Activated CD4-positive, alpha-beta T cell treated with anti-CD3 and anti-CD28 coated beads for 1 hour (primary cell): ENCODE measurements around the gene PRM2.
"Not testable (repeated sequence)": the region's sequence is repeated elsewhere in the genome, so short reads cannot be mapped to it uniquely, and the experiment has no call there.

Experiments
- DNase-seq: peaks from one replicate; pipeline ENCODE4 v3.0.0-alpha.2; 2020

Gene PRM2

DNA sequence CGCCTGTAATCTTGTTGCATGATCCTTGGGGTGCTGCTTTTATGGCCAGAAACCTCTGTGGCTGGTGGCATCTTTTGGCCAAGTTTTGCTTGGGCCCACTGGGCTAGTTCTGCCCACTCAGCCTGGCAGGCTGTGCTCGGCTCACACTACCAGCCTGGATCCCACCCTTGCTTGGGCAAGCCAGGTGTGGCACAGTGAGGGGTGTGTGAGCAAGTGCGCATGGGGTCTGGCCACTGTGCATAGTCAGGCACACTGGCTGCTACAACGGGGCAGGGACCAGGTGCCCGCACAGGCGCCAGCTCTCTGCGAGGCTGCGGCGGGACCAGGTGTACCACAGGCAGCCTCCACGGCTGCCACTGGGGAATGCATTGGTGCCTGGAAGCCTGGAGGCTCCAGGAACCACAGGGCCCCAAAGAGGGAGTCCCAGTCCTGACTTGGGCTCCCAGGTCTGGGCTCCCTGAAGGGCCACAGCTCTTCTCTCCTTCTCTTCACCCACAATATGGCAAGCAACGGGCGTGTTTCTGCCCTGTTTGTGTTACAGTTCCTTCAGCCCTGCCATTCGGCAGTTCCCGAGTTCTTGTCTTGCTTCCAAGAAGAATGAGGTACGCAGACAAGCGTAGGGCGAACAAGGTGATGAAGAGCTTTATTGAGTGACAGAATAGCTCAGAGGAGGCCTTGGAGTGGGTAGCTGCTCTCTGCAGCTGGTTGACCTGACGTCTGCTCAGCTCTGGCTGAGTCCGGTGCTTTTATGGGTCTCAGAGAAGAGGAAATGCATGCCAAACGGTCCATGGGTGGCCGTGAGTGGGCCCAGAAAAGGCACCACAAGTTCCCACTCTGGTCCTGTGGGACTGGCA is 31.6 kb upstream of the PRM2 start:
- DNase-seq = no peak

DNA sequence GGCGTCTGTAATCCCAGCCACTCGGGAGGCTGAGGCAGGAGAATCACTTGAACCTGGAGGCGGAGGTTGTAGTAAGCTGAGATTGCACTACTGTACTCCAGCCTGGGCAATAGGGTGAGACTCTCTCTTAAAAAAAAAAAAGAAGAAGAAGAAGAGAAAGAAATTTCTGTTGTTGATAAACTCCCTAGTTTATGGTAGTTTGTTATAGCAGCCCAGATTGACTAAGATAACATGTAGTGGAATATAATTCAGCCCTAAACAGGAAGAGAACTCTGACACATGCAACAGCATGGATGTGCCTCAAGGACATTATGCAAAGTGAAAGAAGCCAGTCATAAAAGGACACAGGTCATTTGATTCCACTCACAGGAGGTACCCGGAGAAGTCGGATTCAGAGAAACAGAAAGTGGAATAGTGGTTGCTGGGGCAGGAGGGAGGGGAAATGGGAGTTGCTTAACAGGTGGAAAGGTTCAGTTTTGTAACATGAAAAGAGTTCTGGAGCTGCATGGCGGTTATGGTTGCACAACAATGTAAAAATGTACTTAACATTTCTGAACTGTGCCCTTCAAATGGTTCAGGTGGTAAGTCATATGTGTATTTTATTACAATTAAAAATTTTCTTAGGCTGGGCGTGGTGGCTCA is 30.8 kb upstream of the PRM2 start:
- DNase-seq = no peak

DNA sequence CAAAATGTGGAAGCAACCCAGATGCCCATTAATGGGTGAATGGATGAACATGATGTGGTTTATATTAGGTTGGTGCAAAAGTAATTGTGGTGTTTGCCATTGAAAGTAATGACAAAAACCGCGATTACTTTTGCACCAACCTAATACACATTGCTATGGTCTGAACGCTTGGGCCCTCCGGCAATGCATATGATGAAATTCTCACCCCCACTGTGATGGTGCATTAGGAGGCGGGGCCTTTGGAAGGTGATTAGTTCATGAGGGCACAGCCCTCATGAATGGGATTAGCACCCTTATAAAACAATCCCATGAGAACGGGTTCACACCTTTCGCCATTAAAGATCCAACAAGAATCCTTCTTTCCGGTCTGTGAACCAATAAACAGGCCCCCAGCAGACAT is 30.1 kb upstream of the PRM2 start:
- DNase-seq = no peak

GRCh38 chr16:11303405-11304138 is 27.3 kb upstream of the PRM2 start:
- no peak for DNase-seq

DNA sequence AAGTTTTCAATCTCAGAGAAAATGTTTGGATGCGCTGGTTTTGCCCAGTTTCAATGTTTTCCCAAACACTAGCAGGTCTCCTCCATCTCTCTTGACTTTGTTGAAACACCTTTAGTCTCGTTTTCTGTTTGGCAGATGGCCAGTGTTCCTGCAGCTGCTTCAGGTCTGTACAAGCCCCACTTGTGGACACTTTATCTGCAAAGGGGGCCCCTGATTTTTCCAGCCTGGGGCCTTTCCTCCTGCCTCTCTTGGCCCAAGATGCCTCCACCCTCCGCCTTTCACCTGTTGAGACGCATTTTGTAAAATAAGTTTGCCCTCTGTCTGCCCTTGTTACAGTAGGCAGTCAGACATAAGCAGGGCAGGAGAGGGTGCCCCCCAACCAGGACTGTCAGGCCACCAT is 26.7 kb upstream of the PRM2 start:
- DNase-seq = no peak

DNA sequence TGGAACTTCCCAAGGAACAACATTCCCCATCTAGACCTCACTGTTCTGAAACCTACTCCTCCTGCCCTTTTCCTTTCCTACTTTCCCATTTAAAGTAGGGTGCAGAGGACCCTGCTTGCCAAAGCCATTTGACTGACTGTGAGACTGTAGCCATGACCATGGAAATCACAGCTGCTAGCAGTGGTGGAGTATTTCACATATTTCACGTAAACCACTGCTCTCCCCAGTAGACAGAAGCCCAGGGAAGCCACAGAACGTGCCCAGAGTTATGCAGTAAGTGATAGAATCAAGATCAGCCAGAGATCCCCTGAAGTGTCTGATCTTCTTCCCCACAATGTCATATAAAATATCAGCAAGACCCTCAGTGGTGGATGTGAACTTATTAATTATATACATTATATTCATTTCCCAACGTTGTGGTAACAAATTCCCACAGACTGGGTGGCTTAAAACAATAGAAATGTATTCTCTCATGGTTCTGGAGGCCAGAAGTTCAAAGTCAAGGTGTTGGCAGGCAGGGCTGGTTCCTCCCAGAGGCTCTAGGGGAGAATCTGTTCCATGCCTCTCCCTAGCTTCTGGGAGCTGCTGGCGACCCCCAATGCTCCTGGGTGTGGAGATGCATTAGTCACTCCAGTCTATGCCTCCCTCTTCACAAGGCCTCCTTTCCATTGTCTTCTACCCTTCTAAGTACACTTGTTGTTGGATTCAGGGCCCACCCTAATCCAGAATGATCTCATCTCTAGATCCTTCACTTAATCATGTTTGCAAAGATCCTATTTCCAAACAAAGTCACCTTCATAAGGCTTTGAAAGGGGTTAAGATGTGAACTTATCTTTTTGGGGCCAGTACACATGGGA is 25.6 kb upstream of the PRM2 start:
- no peak for DNase-seq

- no peak for DNase-seq
Measured at GRCh38 chr16:11300560-11300892, 24.2 kb upstream of the PRM2 start.

DNA sequence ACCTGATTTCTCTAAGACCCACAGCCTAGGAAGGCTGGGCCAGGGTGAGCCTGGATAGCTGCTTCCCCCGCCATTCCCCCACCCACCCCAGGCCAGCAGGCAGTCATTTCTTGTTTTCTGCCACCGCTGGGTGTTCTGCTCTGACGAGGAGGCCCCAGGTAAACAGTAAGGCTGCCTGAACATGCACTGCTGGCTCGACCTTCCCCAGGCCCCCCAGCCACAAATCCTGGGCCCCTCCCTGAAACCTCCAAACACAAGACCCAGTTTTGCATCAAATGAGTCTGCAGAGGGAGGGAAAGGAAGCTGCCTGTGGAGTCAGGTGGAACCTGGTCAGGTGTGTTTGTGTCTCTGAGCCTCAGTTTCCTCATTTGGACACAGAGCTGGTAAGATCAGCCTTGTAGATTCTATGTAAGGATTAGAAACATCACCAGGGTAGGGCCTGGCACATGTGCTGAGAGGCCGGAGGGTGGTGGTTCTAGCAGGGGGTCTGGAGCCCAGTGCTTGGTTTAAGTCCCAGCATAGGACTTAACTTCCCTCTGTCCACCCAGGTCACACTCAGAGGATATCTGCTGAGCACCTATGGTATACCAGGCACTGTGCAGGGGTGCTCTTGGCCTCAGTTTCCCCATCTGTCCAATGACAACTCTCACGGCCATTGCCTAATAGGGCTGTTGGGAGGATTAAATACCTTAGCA is 23.7 kb upstream of the PRM2 start:
- DNase-seq = no peak

DNA sequence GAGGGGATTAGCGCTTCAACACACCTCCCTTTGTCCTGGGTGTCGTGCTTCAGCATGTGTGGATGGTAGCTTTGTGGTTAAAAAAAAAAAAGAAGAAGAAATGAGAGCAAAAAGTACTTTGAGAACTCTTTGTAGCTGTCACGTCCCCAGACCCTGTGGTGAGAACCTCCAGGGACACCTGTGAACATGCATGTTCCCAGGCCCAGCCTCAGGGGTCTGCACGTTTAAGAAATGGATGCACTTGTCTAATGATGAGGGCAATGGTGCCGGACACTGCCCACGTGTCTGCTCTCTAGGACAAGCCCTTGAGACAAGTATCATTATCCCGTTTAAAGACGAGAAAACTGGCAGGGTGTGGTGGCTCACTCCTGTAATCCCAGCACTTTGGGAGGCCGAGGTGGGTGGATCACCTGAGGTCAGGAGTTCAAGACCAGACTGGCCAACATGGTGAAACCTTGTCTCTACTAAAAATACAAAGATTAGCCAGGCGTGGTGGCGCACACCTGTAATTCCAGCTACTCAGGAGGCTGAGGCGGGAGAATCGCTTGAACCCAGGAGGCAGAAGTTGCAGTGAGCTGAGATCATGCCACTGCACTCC is 22.8 kb upstream of the PRM2 start:
- not testable (repeated sequence) for DNase-seq

- DNase-seq = no peak
Measured at GRCh38 chr16:11298143-11298900, 22.0 kb upstream of the PRM2 start.

DNA sequence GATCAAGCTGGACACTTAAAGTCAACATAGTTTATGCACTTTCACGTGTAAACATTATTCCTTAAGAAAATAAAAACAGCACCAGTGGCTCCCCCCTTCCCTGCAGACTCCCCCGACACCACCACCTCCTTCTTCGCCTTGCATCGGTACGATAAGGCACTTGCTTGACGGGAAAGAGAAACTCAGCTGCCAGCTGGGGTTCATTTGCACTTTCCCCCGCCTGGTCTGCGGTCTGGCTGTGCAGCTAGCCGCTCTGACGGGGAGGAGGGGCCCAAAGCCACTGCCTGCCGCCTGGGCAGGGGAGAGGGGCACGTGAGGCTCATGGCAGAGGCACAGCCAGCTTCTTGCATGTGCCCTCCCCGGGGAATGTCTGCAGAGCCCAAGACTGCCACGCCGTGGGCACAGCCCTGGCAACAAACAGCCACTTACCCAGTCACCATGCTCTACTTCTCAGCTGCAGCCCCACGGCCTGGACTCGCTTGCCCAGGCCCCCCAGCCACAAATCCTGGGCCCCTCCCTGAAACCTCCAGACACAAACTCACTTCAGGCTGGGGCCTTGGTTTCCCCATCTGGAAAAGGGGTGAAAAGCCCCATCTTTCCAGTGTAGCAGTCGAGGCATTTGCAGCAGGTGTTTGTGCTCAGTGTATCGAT is 21.3 kb upstream of the PRM2 start:
- peak; percentile 68 for DNase-seq

- DNase-seq = no peak
Measured at GRCh38 chr16:11296706-11297491, 20.6 kb upstream of the PRM2 start.

DNA sequence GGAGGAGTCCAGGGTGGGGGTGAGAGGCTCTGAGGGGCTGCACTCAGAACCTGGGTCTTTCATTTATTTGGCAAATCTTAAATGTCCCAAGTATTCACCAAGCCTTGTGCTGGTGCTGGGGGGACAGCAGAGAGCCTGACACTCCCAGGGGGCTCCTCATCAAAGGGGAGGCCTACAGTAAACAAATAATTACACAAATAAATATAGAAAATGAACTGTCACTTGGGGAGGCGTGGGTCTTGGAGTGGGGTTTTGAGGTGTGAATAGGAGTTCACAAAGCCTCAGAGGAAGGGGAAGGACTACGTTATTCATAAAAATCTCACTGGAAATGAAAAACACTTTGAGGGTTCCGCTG is 20.0 kb upstream of the PRM2 start:
- no peak for DNase-seq

DNA sequence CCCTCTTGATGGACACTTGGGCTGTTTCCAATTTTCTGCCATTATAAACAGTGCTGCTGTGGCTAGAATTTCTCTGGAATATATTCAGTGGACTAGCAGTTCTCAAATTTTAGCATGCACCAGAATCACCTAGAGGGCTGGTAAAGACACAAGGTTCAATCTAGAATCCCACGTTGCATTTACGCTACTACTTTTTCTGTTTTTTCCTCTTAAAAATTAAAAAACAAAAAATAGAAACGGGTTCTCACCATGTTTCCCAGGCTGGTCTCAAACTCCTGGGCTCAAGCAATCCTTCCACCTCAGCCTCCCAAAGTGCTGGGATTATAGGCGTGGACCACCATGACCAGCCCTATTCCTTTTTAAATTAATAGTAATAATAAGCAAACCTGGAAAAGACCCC is 19.4 kb upstream of the PRM2 start:
- DNase-seq = no peak

GRCh38 chr16:11292076-11292748 is 15.9 kb upstream of the PRM2 start:
- no peak for DNase-seq

DNA sequence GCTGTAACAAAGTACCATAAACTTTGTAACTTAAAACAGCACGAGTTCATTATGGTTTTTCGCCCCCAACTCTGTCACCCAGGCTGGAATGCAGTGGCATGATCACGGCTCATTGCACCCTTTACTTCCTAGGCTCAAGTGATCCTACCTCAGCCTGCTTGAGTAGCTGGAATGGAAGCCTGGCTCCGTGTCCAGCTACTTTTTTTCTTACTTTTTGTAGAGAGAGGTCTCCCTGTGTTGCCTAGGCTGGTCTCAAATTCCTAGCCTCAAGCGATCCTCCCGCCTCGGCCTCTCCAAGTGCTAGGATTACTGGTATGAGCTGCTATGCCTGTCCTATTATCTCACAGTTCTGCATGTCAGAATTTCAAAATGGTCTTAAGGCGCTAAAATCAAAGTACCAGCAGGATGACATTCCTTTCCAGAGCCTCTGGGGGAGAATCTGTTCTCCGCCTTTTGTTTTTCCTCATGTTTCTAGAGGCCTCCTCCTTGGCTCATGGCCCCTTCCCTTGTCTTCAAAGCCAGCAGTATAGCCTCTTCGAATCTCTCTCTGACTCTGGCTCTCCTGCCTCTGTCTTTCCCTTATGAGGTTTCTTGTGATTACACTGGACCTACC is 14.9 kb upstream of the PRM2 start:
- DNase-seq = no peak

DNA sequence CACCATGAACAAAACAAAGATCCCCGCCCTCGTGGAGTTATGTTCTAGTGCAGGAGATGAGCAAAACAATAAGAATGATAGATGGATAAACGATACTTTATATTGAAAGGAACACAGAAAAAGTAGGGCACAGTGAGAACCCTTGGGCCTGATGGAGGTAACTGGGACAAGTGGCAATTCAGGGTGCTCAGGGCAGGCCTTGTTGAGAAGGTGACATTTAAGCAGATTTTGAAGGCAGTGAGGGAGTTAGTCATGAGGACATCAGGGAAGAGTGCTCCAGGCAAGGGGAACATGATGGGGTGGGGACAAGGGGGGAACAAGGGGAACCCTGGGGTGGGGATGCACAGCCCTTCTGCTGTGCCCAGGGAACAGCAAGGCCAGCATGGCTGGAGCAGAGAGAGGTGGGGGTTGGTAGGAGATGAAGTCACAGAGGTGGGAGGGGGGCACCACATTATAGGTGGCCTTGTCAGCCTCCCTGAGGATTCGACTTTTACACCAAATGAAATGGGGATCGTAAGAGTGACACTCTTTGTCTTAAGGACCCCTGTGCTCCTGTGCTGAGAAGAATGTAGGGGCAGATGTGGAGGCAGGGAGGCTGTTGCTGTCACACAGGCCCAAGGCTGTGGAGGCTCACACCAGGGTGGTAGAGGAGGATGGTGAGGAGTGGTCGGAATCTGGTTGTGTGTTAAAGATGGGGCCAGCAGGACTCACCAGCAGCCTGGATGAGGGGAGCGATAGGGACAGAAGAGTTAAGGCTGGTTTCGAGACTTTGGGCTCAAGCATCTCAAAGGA is 14.0 kb upstream of the PRM2 start:
- no peak for DNase-seq

DNA sequence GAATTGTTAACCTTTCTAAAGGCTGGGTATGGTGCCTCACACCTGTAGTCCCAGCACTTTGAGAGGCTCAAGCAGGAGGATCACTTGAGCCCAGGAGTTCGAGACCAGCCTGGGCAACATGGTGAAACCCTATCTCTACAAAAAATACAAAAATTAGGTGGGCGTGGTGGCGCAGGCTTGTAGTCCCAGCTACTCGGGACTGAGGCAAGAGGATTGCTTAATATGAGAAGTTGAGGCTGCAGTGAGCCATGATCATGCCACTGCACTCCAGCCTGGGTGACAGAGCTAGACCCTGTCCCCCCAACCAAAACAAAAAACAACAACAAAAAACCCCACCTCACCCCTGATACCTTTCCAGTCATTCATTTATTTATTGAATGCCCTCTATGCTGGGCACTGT is 13.4 kb upstream of the PRM2 start:
- DNase-seq = not testable (repeated sequence)
